C4-2B (cell line): ENCODE measurements around the gene SLC4A1.

Experiments used
- ZFX ChIP-seq: fragments of 450-650 bp; IDR thresholded peaks from 2 replicates; pipeline ENCODE4 v1.6.1; 2017
- TF ChIP-seq, protein P1 (sequence below): fragments of 450-650 bp; conservative IDR thresholded peaks from 2 replicates; pipeline ENCODE4 v1.5.1; 2017; ENCODE audit warnings: mild to moderate bottlenecking

DNA sequence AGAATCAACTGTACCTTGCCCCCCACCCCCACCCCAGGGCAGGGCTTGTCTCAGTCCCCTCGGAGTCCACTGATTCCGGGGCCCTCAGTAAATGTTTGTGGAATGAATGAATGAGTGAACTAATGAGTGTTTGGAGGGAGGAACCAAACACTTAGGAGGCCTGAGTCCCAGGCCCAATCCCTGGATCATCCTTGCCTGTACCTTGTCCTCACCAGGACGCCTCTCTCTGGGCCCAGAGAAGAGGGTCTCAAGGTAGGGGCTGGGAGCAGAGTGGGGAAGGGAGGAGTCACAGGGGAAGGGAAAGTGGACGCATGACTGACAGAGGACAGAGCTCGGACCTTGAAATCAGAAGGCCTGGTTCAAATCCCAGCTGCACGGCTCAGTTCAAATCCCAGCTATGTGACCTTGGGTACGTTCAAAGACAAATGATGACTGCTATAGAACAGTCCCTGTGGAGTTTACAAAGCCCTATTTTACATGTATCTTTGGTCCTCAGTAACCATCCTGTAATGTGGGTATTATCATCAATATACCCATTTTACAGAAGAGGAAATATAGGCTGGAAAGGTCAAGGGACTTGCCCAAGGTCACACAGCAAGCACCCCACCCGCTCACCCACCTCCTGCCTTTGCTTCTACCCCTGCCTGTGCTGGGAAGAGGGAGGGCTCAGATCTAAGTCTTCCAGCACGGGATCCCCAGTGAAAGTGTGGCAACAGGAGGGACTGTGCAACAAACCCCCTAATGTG, 18.3 kb downstream of the SLC4A1 start:
- TF ChIP-seq, protein P1, sequence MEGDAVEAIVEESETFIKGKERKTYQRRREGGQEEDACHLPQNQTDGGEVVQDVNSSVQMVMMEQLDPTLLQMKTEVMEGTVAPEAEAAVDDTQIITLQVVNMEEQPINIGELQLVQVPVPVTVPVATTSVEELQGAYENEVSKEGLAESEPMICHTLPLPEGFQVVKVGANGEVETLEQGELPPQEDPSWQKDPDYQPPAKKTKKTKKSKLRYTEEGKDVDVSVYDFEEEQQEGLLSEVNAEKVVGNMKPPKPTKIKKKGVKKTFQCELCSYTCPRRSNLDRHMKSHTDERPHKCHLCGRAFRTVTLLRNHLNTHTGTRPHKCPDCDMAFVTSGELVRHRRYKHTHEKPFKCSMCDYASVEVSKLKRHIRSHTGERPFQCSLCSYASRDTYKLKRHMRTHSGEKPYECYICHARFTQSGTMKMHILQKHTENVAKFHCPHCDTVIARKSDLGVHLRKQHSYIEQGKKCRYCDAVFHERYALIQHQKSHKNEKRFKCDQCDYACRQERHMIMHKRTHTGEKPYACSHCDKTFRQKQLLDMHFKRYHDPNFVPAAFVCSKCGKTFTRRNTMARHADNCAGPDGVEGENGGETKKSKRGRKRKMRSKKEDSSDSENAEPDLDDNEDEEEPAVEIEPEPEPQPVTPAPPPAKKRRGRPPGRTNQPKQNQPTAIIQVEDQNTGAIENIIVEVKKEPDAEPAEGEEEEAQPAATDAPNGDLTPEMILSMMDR, result no peak
- no peak for TF ChIP-seq ZFX
